A673 (cell line): ENCODE data around the gene CEP170B. TPM values are rescaled to one million over a fixed set of nuclear protein-coding genes. Genes with fewer than 3 reads are reported as not detected.

Source experiments
- BruUV-seq: library from RNA; stranded (reverse); fragments of 400-500 nt; replicated peaks from 2 replicates; lab custom pipeline; 2021; lab: Mats Ljungman, UMichigan
- CTCF ChIA-PET: fragments of 300-600 bp; sonication (Branson Sonifier 250); formaldehyde crosslinking; loops from one replicate; lab custom pipeline; 2022; ENCODE audit warnings: antibody characterized with exemption; lab: Charles Lee
- POLR2A ChIA-PET: fragments of 300-600 bp; sonication (Branson Sonifier 250); formaldehyde crosslinking; loops from one replicate; lab custom pipeline; 2022; ENCODE audit warnings: antibody characterized with exemption; ENCODE audit not compliant: low non-redundant PET; lab: Charles Lee
- DNase-seq: peaks from one replicate; pipeline ENCODE4 v3.0.0-alpha.2; 2015; ENCODE audit warnings: low spot score
- H3K27ac ChIP-seq: fragments of 200-600 bp; sonication (generic); 2 replicates; pipeline ENCODE4 v1.5.1; 2016; ENCODE audit warnings: mixed run types, low read depth, mild to moderate bottlenecking, mixed read lengths, antibody characterized with exemption, low read length; ENCODE audit not compliant: poor library complexity, severe bottlenecking
- H3K27me3 ChIP-seq: fragments of 200-600 bp; sonication (generic); replicated peaks from 2 replicates; pipeline ENCODE4 v1.6.1; 2017; ENCODE audit warnings: mixed run types, low read depth, mild to moderate bottlenecking, mixed read lengths, antibody characterized with exemption, low read length; ENCODE audit not compliant: insufficient read depth, poor library complexity
- H3K36me3 ChIP-seq: fragments of 200-600 bp; sonication (generic); 2 replicates; pipeline ENCODE4 v1.6.1; 2016; ENCODE audit warnings: mixed run types, mild to moderate bottlenecking, mixed read lengths, antibody characterized with exemption, low read length; ENCODE audit not compliant: insufficient read depth, poor library complexity, severe bottlenecking
- H3K4me1 ChIP-seq: fragments of 200-600 bp; sonication (generic); 2 replicates; pipeline ENCODE4 v1.6.1; 2017; ENCODE audit warnings: mixed run types, mild to moderate bottlenecking, mixed read lengths, antibody characterized with exemption, low read length; ENCODE audit not compliant: insufficient read depth, poor library complexity, severe bottlenecking
- H3K4me3 ChIP-seq: fragments of 200-600 bp; sonication (generic); 2 replicates; pipeline ENCODE4 v1.5.1; 2016; ENCODE audit warnings: low read depth, mixed run types, mild to moderate bottlenecking, mixed read lengths, low read length; ENCODE audit not compliant: poor library complexity, severe bottlenecking
- H3K9me3 ChIP-seq: fragments of 200-600 bp; sonication (generic); 2 replicates; pipeline ENCODE4 v1.6.1; 2016; ENCODE audit warnings: mixed run types, low read depth, mild to moderate bottlenecking, mixed read lengths, antibody characterized with exemption, low read length; ENCODE audit not compliant: poor library complexity, severe bottlenecking
- CTCF ChIP-seq: fragments of 300-800, 200-600 bp; sonication (generic); conservative IDR thresholded peaks from 2 replicates; pipeline ENCODE4 v1.5.1; 2017; ENCODE audit warnings: low read depth, mild to moderate bottlenecking, antibody characterized with exemption, low read length, moderate library complexity, mixed read lengths
- EZH2 ChIP-seq: fragments of 200-600 bp; sonication (generic); IDR thresholded peaks from 2 replicates; pipeline ENCODE4 v1.6.1; 2017; ENCODE audit warnings: borderline replicate concordance, low read depth, mild to moderate bottlenecking, mixed read lengths, antibody characterized with exemption, low read length; ENCODE audit not compliant: poor library complexity, severe bottlenecking
- intact Hi-C: fragments of 100-400 bp; cut with micrococcal nuclease; formaldehyde crosslinking; loops from one replicate; pipeline ENCODE4 v1.10.0; 2022; ENCODE audit not compliant: unreplicated experiment
- total RNA-seq: library from RNA; stranded (reverse); gene quantifications from 2 replicates; pipeline ENCODE4 v1.2.3, GENCODE V29; 2021

Gene CEP170B
- total RNA-seq, 1 experiment from 2014 or later = 20.8 TPM

GRCh38 chr14:104863923-104864266, 1.2 kb upstream of the CEP170B start:
- CTCF ChIA-PET = interaction anchor here (1.2 kb wide), 1 partner anchor 95 kb away, joined by 3 read pairs; no protein-coding TSS in a partner anchor

GRCh38 chr14:104864267-104865080, 594 bp upstream of the CEP170B start:
- peaks cover 23% of the 10 kb centered on the region for H3K27me3 ChIP-seq
- H3K9me3 ChIP-seq = no peaks in the 10 kb centered on the region
- DNase-seq = peak; percentile 25
- TF ChIP-seq CTCF (no peak), EZH2 (peak; percentile 40)
- intact Hi-C loops = no loop called here
- no TSS peak for BruUV-seq
- no peak overlapping the region for H3K27ac ChIP-seq
- peaks cover 6% of the 10 kb centered on the region for H3K4me1 ChIP-seq
- CTCF ChIA-PET = interaction anchor here (1.2 kb wide), 1 partner anchor 96 kb away, joined by 3 read pairs; no protein-coding TSS in a partner anchor
- POLR2A ChIA-PET = interaction anchor here (0.6 kb wide), 1 partner anchor 1602 kb away, joined by 6 read pairs; no protein-coding TSS in a partner anchor
- no peaks in the 10 kb centered on the region for H3K36me3 ChIP-seq
- peak overlapping the region; percentile 76 for H3K4me3 ChIP-seq

More at GRCh38 chr14:104863923-104864266, 1.2 kb upstream of the CEP170B start:
- TF ChIP-seq EZH2 (no peak), CTCF (no peak)
- DNase-seq = no peak
- no peaks in the 10 kb centered on the region for H3K36me3 ChIP-seq
- POLR2A ChIA-PET = no interaction called here
- H3K27me3 ChIP-seq = peaks cover 23% of the 10 kb centered on the region
- no peak overlapping the region for H3K27ac ChIP-seq
- intact Hi-C loops = no loop called here
- H3K9me3 ChIP-seq = no peaks in the 10 kb centered on the region
- H3K4me1 ChIP-seq = peaks cover 6% of the 10 kb centered on the region
- no TSS peak for BruUV-seq
- no peak overlapping the region for H3K4me3 ChIP-seq

GRCh38 chr14:104865631-104866441, 768 bp downstream of the CEP170B start:
- Histone ChIP-seq H3K4me1 (peaks cover 6% of the 10 kb centered on the region), H3K36me3 (no peaks in the 10 kb centered on the region), H3K4me3 (peak overlapping the region; percentile 76), H3K27me3 (peaks cover 23% of the 10 kb centered on the region), H3K9me3 (no peaks in the 10 kb centered on the region), H3K27ac (peak overlapping the region; percentile 57)
- BruUV-seq = no TSS peak
- intact Hi-C loops = no loop called here
- ChIA-PET POLR2A (no interaction called here), CTCF (no interaction called here)
- TF ChIP-seq EZH2 (no peak), CTCF (no peak)
- peak; percentile 63 for DNase-seq
